GM21423 (cell line): ENCODE data around the gene VWDE.
A peak's percentile ranks its signal among the peaks of the same experiment; 100 is the strongest.

ENCODE experiments used
- ATAC-seq: cut with Tn5 transposase; IDR thresholded peaks from one replicate; pipeline ENCODE4 v1.9.1; 2021; ENCODE audit warnings: mild to moderate bottlenecking, moderate library complexity; ENCODE audit not compliant: unreplicated experiment

VWDE gene

DNA sequence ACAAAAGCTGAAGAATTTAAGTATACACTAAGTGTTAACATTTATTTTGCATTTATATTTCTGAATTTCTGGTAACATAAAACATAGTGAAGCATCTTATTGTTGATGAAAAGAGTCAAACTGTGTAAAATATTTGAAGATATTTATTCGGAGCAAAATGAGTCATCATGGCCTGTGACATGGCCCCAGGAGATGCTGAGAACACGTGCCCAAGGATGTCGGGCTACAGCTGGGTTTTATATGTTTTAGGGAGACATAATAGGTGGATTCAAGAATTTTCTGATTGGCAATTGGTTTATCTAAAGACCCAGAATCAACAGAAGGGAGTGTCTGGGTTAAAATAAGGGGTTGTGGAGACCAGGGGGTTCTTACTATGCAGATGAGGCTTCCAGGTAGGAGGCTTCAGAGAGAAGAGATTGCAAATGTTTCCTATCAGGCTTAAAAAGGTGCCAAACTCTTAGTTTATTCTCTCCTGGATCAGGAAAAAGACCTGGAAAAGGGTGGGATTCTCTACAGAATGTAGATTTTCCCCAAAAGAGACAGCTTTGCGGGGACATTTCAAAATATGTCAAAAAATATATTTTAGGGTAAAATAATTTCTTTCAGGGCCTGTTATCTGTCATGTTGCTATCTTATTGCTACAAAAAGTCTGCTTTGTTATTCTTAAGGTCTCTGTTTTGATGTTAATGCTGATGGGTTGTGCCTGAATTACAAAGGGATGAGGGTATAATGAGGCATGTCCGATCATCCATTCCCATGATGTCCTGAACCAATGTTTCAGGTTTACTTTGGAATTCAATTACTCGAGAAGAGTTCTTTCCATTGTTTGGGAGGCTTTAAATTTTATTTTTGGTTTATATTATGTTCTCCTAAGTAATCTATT, 74.5 kb downstream of the VWDE start:
- no peak for ATAC-seq

GRCh38 chr7:12327922-12328321, 75.7 kb downstream of the VWDE start:
- ATAC-seq = no peak

GRCh38 chr7:12325646-12326045, 78.0 kb downstream of the VWDE start:
- ATAC-seq = no peak

DNA sequence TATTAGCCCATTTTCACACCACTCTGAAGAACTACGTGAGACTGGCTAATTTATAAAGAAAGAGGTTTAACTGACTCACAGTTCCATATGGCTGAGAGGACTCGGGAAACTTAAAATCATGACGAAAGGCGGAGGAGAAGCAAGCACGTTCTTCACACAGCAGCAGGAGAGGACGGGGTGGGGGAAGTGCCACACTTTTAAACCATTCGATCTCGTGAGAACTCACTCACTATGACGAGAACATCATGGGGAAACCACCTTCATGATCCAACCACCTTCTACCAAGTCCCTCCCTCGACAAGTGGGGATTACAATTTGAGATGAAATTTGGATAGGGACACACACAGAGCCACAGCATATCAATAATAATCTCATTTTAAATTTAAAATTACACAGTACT, 80.2 kb downstream of the VWDE start:
- no peak for ATAC-seq

GRCh38 chr7:12322903-12323300, 80.8 kb downstream of the VWDE start:
- peak; percentile 71 for ATAC-seq

DNA sequence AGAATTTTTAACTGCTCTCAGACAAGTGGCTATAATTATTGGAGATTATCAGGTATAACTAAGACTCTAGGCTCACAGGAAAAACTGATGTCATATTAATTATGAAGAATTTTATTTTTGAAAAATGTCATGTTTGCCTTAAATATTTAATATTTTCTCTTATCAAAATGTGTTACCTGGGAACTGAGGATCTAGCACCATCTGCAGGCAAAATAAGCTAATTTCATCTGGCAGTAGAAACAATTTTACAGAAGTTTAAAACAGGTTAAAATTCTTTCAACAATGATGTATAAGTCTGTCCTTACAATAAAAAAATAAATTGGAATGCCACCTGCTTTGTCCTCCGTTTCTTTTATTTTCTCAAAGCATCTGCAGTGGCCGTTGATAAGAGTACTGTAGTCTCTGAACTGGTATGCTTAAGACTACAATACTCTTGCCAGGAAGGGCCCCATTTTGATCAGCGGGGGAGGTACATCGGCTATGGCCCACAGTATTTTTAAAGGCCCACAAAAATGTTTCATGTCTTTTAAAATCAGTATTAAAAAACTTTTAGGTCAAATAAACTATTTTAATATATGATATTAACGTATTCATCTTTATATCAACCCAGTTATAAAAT, 81.3 kb downstream of the VWDE start:
- ATAC-seq = no peak

GRCh38 chr7:12320987-12321647, 82.5 kb downstream of the VWDE start:
- ATAC-seq = no peak

- ATAC-seq = no peak
These were observed 83.3 kb downstream of the VWDE start for GRCh38 chr7:12320241-12320986.

DNA sequence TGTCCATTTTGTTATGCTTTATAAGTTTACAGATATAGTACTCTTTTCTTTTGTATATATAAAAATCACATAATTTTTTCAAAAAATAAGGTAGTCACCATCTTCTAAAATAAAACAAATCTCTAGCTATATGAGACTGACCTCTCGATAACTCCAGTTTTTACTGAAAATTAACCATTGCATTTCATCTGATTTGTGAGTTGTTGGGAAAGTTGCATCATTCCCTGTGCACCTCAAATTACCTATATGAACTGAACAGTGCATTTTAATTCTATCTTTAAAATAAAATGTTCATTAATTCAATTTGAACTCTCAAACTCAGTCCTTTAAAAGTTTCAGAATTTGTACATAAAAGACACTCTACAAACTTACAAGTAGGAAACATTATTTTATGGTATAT, 86.0 kb downstream of the VWDE start:
- ATAC-seq = no peak

DNA sequence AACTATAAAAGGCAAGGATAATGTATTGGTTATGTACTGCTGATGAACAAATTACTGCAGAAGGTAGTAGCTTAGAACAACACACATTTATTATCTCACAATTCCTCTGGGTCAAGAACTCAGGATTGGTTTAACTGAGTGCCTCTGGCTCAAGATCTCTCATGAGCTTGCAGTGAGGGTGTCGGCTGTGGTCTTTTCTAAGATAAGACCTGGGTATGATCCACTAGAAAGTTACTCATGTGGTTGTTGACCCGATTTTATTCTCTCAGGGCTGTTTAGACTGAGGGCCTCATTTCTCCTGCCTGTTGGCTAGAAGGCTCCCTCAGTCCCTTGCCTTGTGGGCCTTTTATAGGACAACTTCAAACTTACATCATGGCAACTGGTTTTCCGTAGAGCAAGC, 86.7 kb downstream of the VWDE start:
- no peak for ATAC-seq

GRCh38 chr7:12315049-12315448, 88.6 kb downstream of the VWDE start:
- no peak for ATAC-seq

- ATAC-seq = peak; percentile 87
These were observed 89.5 kb downstream of the VWDE start for GRCh38 chr7:12314199-12314598.

GRCh38 chr7:12305502-12305901, 98.2 kb downstream of the VWDE start:
- no peak for ATAC-seq

DNA sequence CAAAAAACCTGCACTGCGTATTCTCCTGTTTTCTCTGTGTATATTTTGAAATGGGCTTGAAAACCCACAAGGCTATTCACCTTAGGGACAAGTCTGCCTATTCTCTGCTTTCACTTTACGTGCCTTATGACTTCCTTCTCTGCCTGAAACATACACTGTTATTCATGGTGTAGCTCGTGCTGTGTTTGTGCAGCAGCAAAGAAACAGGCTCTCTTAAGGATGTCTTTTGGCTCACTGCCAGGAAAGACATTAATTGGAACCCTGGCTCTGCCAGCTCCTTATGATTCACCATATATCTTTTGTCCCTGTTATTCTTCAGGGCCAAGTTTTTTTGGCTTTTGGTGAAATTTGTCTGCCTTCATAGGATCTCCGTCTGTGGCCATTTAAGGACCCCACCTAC, 100.2 kb downstream of the VWDE start:
- ATAC-seq = no peak

GRCh38 chr7:12303062-12303461, 100.6 kb downstream of the VWDE start:
- ATAC-seq = no peak

DNA sequence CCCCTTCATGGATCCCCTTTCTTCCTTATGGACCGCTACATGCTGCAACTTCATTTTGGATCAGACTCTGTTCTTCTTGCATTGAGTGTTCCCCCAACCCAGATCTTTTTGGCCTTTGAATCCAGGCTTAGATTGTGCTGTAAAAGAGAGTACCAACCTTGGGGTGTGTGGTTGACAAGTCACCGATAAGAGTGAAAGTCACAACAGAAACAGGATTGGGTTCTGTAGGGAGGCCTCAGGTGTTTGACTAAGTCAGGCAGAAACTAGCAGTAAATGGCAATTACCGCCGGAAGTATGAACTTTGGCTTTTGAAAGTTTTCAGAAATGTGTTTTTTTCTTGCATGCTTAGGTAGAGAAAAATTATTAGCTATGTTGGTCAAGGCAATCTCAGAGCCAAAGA, 103.2 kb downstream of the VWDE start:
- no peak for ATAC-seq

- ATAC-seq = no peak
These were observed 104.3 kb downstream of the VWDE start for GRCh38 chr7:12299367-12299766.

- ATAC-seq = no peak
These were observed 106.2 kb downstream of the VWDE start for GRCh38 chr7:12297283-12298108.

- ATAC-seq = no peak
These were observed 107.6 kb downstream of the VWDE start for GRCh38 chr7:12296051-12296570.

- peak; percentile 89 for ATAC-seq
These were observed 109.0 kb downstream of the VWDE start for GRCh38 chr7:12294701-12295100.
